Progenitor cell of endocrine pancreas (in vitro differentiated cells): ENCODE results near the gene SORCS2. TPM values are rescaled to one million over a fixed set of nuclear protein-coding genes. Genes with fewer than 3 reads are reported as not detected.

Source experiments
- DNase-seq: peaks from one replicate; pipeline ENCODE4 v3.0.0; 2021; ENCODE audit warnings: low spot score; ENCODE audit not compliant: unreplicated experiment
- H3K27ac Mint-ChIP-seq: 2 replicates; pipeline ENCODE4 v1.8.0; 2021; ENCODE audit warnings: mild to moderate bottlenecking, moderate library complexity, mixed read lengths
- H3K27me3 Mint-ChIP-seq: 2 replicates; pipeline ENCODE4 v1.8.0; 2021; ENCODE audit warnings: mixed read lengths
- H3K36me3 Mint-ChIP-seq: 2 replicates; pipeline ENCODE4 v1.8.0; 2022; ENCODE audit warnings: mixed read lengths; ENCODE audit not compliant: insufficient read depth
- H3K4me1 Mint-ChIP-seq: 2 replicates; pipeline ENCODE4 v1.8.0; 2021; ENCODE audit warnings: low read depth, mixed read lengths
- H3K4me3 Mint-ChIP-seq: 2 replicates; pipeline ENCODE4 v1.8.0; 2021; ENCODE audit warnings: low read depth, mild to moderate bottlenecking, moderate library complexity, mixed read lengths
- H3K9me3 Mint-ChIP-seq: 2 replicates; pipeline ENCODE4 v1.8.0; 2021; ENCODE audit warnings: low read depth, mixed read lengths
- CTCF ChIP-seq: fragments of 200-600 bp; sonication (generic); IDR thresholded peaks from one replicate; pipeline ENCODE4 v1.5.0; 2021; ENCODE audit warnings: antibody characterized with exemption, mild to moderate bottlenecking; ENCODE audit not compliant: unreplicated experiment
- total RNA-seq: library from RNA; stranded (reverse); gene quantifications from 2 replicates; pipeline ENCODE4 v1.2.1, GENCODE V29; 2021

The SORCS2 gene
- total RNA-seq, 1 donor from 2014 or later, result 2.2 TPM

GRCh38 chr4:7414736-7415510, 222.6 kb downstream of the SORCS2 start:
- DNase-seq, result no peak
- Mint-ChIP-seq H3K27me3 (no peaks in the 10 kb centered on the region), H3K9me3 (peaks cover 3% of the 10 kb centered on the region), H3K27ac (no peak overlapping the region), H3K4me1 (peaks cover 36% of the 10 kb centered on the region), H3K36me3 (no peaks in the 10 kb centered on the region), H3K4me3 (no peak overlapping the region)
- TF ChIP-seq CTCF, result no peak

GRCh38 chr4:7415927-7416686, 223.8 kb downstream of the SORCS2 start:
- Mint-ChIP-seq H3K36me3 (no peaks in the 10 kb centered on the region), H3K4me1 (peaks cover 28% of the 10 kb centered on the region), H3K9me3 (peaks cover 3% of the 10 kb centered on the region), H3K27me3 (no peaks in the 10 kb centered on the region), H3K4me3 (no peak overlapping the region), H3K27ac (no peak overlapping the region)
- DNase-seq, result no peak
- no peak for TF ChIP-seq CTCF

GRCh38 chr4:7416745-7417432, 224.6 kb downstream of the SORCS2 start:
- no peak for TF ChIP-seq CTCF
- Mint-ChIP-seq H3K4me1 (peaks cover 25% of the 10 kb centered on the region), H3K36me3 (no peaks in the 10 kb centered on the region), H3K4me3 (no peak overlapping the region), H3K9me3 (peaks cover 3% of the 10 kb centered on the region), H3K27ac (no peak overlapping the region), H3K27me3 (no peaks in the 10 kb centered on the region)
- DNase-seq, result no peak

GRCh38 chr4:7417639-7418038, 225.3 kb downstream of the SORCS2 start:
- DNase-seq, result no peak
- H3K9me3 Mint-ChIP-seq, result peaks cover 3% of the 10 kb centered on the region
- peaks cover 25% of the 10 kb centered on the region for H3K4me1 Mint-ChIP-seq
- H3K27me3 Mint-ChIP-seq, result peaks cover 2% of the 10 kb centered on the region
- H3K36me3 Mint-ChIP-seq, result no peaks in the 10 kb centered on the region
- no peak overlapping the region for H3K4me3 Mint-ChIP-seq
- TF ChIP-seq CTCF, result no peak
- no peak overlapping the region for H3K27ac Mint-ChIP-seq
